SU-DHL-6 (cell line): ENCODE data around the gene SGPP2.

Experiments
- H2AFZ ChIP-seq: fragments of 200-600 bp; sonication (generic); 2 replicates; pipeline ENCODE4 v1.6.1; 2014; ENCODE audit warnings: low read depth, mild to moderate bottlenecking, moderate library complexity, mixed read lengths, antibody characterized with exemption, low read length; ENCODE audit not compliant: severe bottlenecking
- H3F3A ChIP-seq: fragments of 200-600 bp; shearing (Covaris generic); 2 replicates; pipeline ENCODE4 v1.6.0; 2016; ENCODE audit warnings: antibody characterized with exemption, mild to moderate bottlenecking; ENCODE audit not compliant: insufficient read depth
- H3K27ac ChIP-seq: fragments of 200-600 bp; sonication (generic); 2 replicates; pipeline ENCODE4 v1.5.1; 2016; ENCODE audit warnings: low read depth, mild to moderate bottlenecking, low read length, moderate library complexity, mixed read lengths
- H3K27me3 ChIP-seq: fragments of 200-600 bp; sonication (generic), shearing (Covaris generic); 2 replicates; pipeline ENCODE4 v1.6.0; 2014; ENCODE audit warnings: mild to moderate bottlenecking, low read length
- H3K36me3 ChIP-seq: fragments of 200-600 bp; sonication (generic); 2 replicates; pipeline ENCODE4 v1.6.1; 2014; ENCODE audit warnings: mild to moderate bottlenecking, low read length, mixed read lengths
- H3K4me2 ChIP-seq: fragments of 300-600, 200-600 bp; shearing (Covaris generic), sonication (generic); 2 replicates; pipeline ENCODE4 v1.6.0; 2014; ENCODE audit warnings: low read length, low read depth, mild to moderate bottlenecking; ENCODE audit not compliant: poor library complexity, severe bottlenecking
- H3K4me3 ChIP-seq: fragments of 200-600 bp; sonication (generic); 2 replicates; pipeline ENCODE4 v1.5.1; 2014; ENCODE audit warnings: antibody characterized with exemption, low read length, mild to moderate bottlenecking, mixed read lengths; ENCODE audit not compliant: insufficient read depth, poor library complexity, severe bottlenecking
- H3K79me2 ChIP-seq: fragments of 200-600 bp; sonication (generic); 2 replicates; pipeline ENCODE4 v1.6.1; 2014; ENCODE audit warnings: mild to moderate bottlenecking, low read length, moderate library complexity; ENCODE audit not compliant: insufficient read depth
- H3K9ac ChIP-seq: fragments of 200-600 bp; sonication (generic); 2 replicates; pipeline ENCODE4 v1.7.0; 2014; ENCODE audit warnings: mild to moderate bottlenecking, low read length
- H3K9me2 ChIP-seq: fragments of 200-600 bp; sonication (generic); replicated peaks from 2 replicates; pipeline ENCODE4 v1.6.1; 2014; ENCODE audit warnings: low read length; ENCODE audit not compliant: insufficient read depth
- H3K9me3 ChIP-seq: fragments of 200-600 bp; sonication (generic); 2 replicates; pipeline ENCODE4 v1.6.1; 2014; ENCODE audit warnings: low read length, mixed read lengths; ENCODE audit not compliant: insufficient read depth
- H4K20me1 ChIP-seq: fragments of 200-600 bp; sonication (generic); 2 replicates; pipeline ENCODE4 v1.6.1; 2014; ENCODE audit warnings: low read depth, mild to moderate bottlenecking, antibody characterized with exemption, low read length, moderate library complexity, mixed read lengths
- EZH2phosphoT487 ChIP-seq: fragments of 200-600 bp; sonication (generic), shearing (Covaris generic); conservative IDR thresholded peaks from 2 replicates; pipeline ENCODE4 v1.6.1; 2018; ENCODE audit warnings: mild to moderate bottlenecking, antibody characterized with exemption, low read length, moderate library complexity, mixed read lengths
- TF ChIP-seq, protein P1 (sequence below): fragments of 200-600 bp; sonication (generic); IDR thresholded peaks from one replicate; pipeline ENCODE4 v1.5.1; 2017; ENCODE audit warnings: antibody characterized with exemption, mild to moderate bottlenecking, low read length, moderate library complexity; ENCODE audit not compliant: insufficient read depth, poor library complexity, severe bottlenecking

The SGPP2 gene

DNA sequence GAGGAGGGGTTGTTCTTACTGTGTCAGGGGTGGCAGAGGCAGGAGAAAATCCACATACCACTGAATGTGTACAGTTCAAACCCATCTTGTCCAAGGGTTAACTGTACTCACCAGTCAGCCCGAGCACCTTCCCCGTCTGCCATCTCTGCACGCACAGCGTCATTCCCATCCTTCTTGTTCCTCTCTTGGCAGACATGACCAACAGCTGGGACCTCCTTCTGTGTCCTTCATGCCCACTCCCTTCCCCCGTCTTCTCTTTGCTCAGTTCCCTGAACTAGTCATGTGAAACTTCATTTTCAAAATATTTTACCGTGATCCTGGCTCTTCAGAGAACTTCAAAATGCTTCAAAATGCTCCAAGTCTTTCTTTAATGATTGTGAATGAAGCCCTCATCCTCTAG is 139.6 kb downstream of the SGPP2 start:
- Histone ChIP-seq H3K9me3 (no peaks in the 10 kb centered on the region), H3K4me3 (no peak overlapping the region), H3K4me2 (no peak overlapping the region), H3K79me2 (no peaks in the 10 kb centered on the region), H3K9ac (no peak overlapping the region), H3K9me2 (no peaks in the 10 kb centered on the region), H4K20me1 (no peaks in the 10 kb centered on the region), H3K27ac (no peak overlapping the region), H3K27me3 (no peaks in the 10 kb centered on the region), H2AFZ (no peak overlapping the region), H3F3A (no peaks in the 10 kb centered on the region), H3K36me3 (0 out of 2 replicates have a peak, but pooled peaks cover 3% of the 10 kb centered on the region)
- no peak for TF ChIP-seq EZH2phosphoT487
- TF ChIP-seq, protein P1, sequence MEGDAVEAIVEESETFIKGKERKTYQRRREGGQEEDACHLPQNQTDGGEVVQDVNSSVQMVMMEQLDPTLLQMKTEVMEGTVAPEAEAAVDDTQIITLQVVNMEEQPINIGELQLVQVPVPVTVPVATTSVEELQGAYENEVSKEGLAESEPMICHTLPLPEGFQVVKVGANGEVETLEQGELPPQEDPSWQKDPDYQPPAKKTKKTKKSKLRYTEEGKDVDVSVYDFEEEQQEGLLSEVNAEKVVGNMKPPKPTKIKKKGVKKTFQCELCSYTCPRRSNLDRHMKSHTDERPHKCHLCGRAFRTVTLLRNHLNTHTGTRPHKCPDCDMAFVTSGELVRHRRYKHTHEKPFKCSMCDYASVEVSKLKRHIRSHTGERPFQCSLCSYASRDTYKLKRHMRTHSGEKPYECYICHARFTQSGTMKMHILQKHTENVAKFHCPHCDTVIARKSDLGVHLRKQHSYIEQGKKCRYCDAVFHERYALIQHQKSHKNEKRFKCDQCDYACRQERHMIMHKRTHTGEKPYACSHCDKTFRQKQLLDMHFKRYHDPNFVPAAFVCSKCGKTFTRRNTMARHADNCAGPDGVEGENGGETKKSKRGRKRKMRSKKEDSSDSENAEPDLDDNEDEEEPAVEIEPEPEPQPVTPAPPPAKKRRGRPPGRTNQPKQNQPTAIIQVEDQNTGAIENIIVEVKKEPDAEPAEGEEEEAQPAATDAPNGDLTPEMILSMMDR: no peak

DNA sequence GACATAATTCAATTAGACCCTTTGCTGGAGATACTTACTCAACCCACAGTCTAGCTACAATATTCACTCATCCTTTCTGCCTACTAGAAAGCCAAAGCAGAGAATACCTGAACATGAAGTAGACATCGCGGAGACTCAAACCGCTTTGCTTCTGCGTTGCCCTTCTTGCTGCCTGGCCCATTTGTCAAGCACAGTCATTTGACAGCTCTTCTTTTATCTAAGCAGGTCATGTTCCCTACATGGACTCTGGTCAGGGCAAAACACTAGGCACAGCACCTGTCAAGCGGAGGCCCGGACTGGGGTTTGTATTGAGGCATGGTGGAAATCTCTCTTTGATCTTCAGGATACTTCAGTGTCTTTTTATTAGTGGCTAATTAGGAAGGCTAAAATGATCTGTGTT is 141.9 kb downstream of the SGPP2 start:
- no peaks in the 10 kb centered on the region for H3K9me2 ChIP-seq
- TF ChIP-seq EZH2phosphoT487: no peak
- TF ChIP-seq, protein P1: no peak
- no peak overlapping the region for H3K4me3 ChIP-seq
- H3K27me3 ChIP-seq: no peaks in the 10 kb centered on the region
- no peak overlapping the region for H3K4me2 ChIP-seq
- peaks cover 8% of the 10 kb centered on the region for H3K36me3 ChIP-seq
- H2AFZ ChIP-seq: no peak overlapping the region
- H3K79me2 ChIP-seq: no peaks in the 10 kb centered on the region
- H3F3A ChIP-seq: no peaks in the 10 kb centered on the region
- no peak overlapping the region for H3K27ac ChIP-seq
- no peaks in the 10 kb centered on the region for H3K9me3 ChIP-seq
- H4K20me1 ChIP-seq: no peaks in the 10 kb centered on the region
- no peak overlapping the region for H3K9ac ChIP-seq

DNA sequence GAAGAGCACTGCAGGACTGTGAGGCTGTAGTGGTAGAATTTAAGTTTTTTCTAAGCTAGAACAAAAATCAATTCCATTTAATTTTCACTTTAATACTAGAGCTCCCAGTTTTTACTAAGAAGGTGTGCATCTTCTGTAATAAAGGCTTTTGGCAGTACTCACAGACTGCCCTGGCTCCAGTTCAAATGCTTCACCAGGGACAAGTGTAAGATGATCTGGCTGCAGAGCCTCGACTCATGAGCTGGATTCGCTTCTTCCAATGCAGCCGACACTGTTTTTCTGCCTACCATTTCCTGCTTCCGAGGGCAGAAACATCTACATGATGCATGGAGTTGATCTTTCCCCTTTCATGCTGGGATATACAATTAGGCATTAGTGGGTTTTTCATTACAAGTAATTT is 144.5 kb downstream of the SGPP2 start:
- Histone ChIP-seq H2AFZ (no peak overlapping the region), H3K4me3 (no peak overlapping the region), H3K9me2 (no peaks in the 10 kb centered on the region), H3K27me3 (no peaks in the 10 kb centered on the region), H3K9ac (no peak overlapping the region), H3K4me2 (no peak overlapping the region), H3K36me3 (peaks cover 14% of the 10 kb centered on the region), H3K9me3 (no peaks in the 10 kb centered on the region), H3F3A (no peaks in the 10 kb centered on the region), H3K27ac (no peak overlapping the region), H3K79me2 (no peaks in the 10 kb centered on the region), H4K20me1 (no peaks in the 10 kb centered on the region)
- TF ChIP-seq, protein P1: no peak
- no peak for TF ChIP-seq EZH2phosphoT487

DNA sequence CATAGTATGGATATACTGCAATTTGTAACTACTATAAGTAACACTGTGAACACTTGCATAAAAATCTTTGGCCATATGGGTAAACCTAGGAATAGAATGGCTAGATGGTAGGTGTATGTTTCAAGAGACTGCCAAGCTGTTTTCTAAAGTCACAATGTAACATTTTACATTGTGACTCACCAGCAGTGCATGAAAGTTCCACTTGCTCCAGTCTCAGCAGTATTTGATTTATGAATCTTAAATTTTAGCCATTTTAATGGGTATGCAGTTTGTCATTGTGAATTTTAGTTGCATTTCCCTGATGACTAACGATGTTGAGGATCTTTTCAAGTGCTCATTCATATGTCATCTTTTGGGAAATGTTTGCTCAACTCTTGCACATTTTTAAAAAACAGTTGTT is 145.5 kb downstream of the SGPP2 start:
- TF ChIP-seq, protein P1: no peak
- TF ChIP-seq EZH2phosphoT487: no peak
- Histone ChIP-seq H3K9me2 (no peaks in the 10 kb centered on the region), H3K79me2 (no peaks in the 10 kb centered on the region), H3K27ac (no peak overlapping the region), H3K4me2 (no peak overlapping the region), H4K20me1 (no peaks in the 10 kb centered on the region), H3K27me3 (no peaks in the 10 kb centered on the region), H3K9ac (no peak overlapping the region), H3K36me3 (peaks cover 21% of the 10 kb centered on the region), H3K9me3 (no peaks in the 10 kb centered on the region), H3F3A (no peaks in the 10 kb centered on the region), H2AFZ (no peak overlapping the region), H3K4me3 (no peak overlapping the region)
